GM12892 (cell line): ENCODE results near the gene TGIF1.

Source experiments
- POLR2A ChIP-seq: IDR thresholded peaks from 2 replicates; pipeline ENCODE4 v1.6.1; 2011; ENCODE audit warnings: low read depth, low read length, control low read depth
- POLR2AphosphoS5 ChIP-seq: IDR thresholded peaks from 2 replicates; pipeline ENCODE4 v1.6.1; 2011; ENCODE audit warnings: low read depth, low read length, control low read depth
- TAF1 ChIP-seq: IDR thresholded peaks from 2 replicates; pipeline ENCODE4 v1.6.1; 2011; ENCODE audit warnings: low read depth, mild to moderate bottlenecking, control low read depth, low read length, borderline replicate concordance

DNA sequence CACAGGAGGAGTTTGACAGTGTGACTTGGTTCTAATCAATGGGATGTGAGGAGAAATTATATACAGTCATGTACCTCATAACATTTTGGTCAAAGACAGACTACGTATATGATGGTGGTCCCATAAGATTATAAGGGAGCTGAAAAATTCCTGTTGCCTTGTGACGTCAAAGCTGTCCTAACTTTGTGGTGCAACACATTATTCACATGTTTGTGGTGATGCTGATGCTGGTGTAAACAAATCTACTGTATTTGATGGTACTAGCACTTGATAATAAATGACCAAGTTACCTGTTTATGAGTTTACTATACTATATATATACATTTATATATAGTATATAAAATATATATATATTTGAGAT, 29.1 kb upstream of the TGIF1 start:
- TF ChIP-seq POLR2AphosphoS5 (no peak), POLR2A (no peak), TAF1 (no peak)
